ENCODE data around the gene ERC2.

DNA sequence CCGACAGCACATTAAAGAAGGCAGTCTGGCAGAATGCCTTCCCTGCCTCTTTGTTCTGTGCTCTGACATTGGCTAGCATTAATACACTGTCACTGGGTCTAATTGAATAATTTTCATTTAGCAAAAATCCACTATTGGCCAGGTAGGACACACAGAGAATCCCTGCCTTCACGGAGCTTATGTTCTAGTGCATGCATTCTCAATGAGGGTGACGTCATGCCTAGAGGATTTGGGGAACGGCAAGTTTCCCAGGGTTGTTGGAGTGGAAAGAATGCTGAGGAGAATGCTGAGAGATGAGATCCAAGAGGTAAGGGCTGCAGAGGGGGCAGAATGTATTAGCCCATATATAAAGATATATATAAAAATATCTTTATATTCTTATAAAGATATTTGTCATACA lies 284.7 kb downstream of the ERC2 start:
- TF ChIP-seq, protein P1, sequence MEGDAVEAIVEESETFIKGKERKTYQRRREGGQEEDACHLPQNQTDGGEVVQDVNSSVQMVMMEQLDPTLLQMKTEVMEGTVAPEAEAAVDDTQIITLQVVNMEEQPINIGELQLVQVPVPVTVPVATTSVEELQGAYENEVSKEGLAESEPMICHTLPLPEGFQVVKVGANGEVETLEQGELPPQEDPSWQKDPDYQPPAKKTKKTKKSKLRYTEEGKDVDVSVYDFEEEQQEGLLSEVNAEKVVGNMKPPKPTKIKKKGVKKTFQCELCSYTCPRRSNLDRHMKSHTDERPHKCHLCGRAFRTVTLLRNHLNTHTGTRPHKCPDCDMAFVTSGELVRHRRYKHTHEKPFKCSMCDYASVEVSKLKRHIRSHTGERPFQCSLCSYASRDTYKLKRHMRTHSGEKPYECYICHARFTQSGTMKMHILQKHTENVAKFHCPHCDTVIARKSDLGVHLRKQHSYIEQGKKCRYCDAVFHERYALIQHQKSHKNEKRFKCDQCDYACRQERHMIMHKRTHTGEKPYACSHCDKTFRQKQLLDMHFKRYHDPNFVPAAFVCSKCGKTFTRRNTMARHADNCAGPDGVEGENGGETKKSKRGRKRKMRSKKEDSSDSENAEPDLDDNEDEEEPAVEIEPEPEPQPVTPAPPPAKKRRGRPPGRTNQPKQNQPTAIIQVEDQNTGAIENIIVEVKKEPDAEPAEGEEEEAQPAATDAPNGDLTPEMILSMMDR (IDR thresholded peaks at IDR 0.05; ENCODE audit: control extremely low read depth in 1 of 3, insufficient read depth in 1 of 3, low read depth in 1 of 3, low read length in 3 of 3): no peak
- TF ChIP-seq POLR2A (IDR thresholded peaks at IDR 0.05; ENCODE audit: control extremely low read depth in 1 of 2, low read depth in 2 of 2, low read length in 2 of 2): no peak
- TF ChIP-seq PHF8 (conservative IDR thresholded peaks at IDR 0.05; ENCODE audit: low read depth, low read length): no peak
- TF ChIP-seq, protein P2, sequence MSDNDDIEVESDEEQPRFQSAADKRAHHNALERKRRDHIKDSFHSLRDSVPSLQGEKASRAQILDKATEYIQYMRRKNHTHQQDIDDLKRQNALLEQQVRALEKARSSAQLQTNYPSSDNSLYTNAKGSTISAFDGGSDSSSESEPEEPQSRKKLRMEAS (IDR thresholded peaks at IDR 0.05): no peak

Measured in H1 (cell line).